SIG-M5 (cell line): ENCODE data around the gene ASIC2.

Experiments
- DNase-seq: peaks from one replicate; lab custom pipeline; 2025; lab: John Stamatoyannopoulos, UW

ASIC2 gene

DNA sequence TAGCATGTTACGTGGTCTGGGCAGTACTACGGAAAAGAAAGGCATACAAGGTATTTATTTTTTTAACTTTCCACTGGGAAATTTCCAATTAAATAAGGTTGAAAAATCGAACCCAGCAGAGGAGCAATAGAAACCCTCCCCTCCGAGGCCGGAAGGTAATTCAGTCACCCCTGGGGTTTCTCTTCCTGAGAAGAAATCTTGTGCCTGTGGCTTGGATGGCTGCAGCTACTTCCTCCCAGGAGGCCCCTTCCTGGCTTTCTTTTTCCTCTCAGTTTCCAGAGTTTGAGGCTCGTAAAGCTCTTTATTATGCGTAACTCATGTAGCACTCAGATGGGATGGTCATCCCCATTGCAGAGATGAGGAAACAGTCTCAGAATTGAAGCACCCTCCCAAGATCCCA lies 140.3 kb downstream of the ASIC2 start:
- no peak for DNase-seq

DNA sequence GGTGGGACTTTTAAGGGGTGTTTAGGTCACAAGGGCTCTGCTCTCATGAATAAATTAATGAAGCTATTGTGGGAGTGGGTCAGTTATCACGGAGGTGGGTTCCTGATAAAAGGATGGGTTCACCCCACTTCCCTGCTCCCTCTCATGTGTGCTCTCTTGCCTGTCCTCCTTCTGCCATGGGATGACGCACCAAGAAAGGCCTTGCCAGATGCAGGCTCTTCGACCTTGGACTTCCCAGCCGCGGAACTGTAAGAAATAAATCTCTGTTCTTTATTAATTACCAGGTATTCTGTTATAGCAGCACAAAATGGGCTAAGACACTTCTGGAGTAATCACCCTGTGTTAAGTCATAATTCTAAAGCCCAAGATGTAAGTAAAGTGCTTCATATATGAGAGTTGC lies 141.5 kb downstream of the ASIC2 start:
- no peak for DNase-seq

DNA sequence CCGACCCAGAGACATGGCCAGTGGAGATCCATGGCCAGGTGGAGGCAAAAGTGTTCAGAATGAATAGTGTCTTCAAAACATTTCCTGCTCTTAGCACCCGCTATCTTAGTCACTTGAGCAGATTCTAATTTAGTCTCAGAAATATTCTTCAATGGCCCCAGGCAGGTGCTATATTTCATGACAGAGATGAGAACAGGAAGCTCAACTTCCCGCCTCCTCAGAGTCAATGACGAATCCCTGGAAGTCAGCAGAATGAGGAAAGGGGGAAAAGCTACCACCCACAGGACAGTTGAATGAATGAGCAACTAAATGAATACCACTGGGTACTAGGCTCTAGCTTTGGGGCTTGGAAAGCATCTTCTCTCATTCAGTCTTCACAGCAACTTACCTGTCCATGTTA lies 147.2 kb downstream of the ASIC2 start:
- no peak for DNase-seq

DNA sequence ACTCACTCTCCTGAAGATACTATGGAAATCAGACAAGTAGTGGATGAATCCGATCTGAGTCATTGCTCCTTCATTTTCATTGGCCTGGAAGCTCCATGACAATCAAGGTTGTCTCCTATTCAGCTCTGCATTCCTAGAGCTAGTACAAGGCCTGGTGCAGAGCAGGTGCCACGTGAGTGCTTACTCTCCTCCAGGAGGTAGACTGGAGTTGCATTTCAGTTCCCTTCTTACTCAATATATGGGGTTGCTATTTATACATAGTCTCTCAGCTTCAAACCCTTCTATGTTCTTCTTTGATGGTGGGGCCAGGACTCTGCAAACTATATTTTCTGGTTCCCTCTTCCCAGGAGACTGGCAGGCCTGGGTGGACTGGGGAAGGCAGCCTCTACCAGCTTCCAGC lies 148.3 kb downstream of the ASIC2 start:
- no peak for DNase-seq

DNA sequence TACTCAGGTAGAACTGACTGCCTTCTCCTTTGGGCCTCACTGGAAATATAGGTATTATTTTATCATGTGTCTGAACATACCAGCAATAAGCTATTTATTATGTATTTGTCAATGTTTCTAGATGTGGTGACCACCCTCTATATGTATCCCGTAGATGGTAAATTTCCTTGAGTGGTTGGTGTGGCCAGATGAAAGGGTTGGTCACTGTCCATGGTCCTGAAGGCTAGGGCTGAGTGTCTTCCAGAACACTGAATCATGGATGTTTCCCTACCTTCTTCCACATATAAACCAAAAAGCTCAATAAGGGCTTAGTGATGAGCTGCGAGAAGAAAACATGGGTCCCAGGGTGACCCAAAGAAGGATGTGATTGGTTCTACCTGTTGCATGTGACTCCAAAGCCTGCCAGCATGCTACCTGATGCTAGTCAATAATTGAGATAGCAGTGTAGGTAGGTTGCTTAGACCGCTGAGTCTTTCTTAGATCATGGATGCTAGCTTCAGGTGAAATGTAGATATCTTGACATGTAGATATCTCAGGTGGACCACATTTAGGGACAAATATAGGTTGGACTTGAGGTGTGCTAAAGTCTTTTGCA lies 150.3 kb downstream of the ASIC2 start:
- no peak for DNase-seq

DNA sequence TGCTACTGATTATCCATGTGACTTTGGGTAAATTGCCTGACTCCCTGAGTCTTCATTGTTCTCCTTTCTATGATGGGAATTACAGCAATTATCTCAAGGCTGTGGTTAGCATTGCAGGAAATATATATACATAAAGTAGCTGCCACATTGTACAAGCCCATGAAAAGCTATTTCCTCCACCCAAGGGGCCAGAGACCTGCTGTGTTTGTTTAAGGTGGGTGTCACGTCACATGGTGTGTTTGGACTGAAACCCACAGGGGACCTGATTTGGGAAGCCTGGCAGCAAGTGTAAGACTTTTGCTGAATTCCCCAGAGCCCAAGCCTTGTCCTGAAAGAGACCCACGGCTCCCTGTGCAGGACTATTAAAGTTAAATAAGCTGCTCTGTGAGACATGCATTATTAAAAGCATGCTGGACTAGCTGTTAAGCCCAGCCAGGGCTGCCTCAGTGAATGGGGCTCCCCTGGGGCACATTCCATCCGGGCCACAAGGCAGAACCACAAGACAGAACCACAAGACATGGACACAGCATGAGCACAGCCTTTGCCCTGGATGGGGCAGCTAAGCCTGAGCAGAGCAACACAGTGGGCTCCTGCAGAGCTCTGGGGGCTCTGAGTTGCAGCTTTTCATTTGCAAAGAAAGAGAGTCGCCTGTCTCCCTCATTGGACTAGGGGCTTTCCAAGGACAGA lies 152.5 kb downstream of the ASIC2 start:
- DNase-seq: no peak

DNA sequence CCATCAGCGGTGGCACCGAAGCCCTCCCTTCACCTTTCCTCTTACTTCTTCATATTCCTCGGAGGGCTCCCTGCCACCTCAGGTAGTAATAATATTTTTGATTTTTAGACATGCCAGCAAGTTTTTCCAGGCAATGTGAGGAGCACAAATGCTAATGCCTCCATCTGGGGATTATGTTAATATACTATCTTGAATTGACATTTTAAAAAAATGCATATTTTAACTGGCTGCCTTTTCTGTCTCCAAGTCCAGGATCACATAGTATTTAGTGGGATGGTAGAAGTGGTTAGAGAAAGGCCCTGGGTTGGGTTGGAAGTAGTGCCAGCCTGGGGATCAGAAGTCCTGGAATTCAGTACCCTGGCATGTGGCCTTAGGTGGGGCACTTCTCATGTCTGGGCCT lies 154.5 kb downstream of the ASIC2 start:
- DNase-seq: no peak

DNA sequence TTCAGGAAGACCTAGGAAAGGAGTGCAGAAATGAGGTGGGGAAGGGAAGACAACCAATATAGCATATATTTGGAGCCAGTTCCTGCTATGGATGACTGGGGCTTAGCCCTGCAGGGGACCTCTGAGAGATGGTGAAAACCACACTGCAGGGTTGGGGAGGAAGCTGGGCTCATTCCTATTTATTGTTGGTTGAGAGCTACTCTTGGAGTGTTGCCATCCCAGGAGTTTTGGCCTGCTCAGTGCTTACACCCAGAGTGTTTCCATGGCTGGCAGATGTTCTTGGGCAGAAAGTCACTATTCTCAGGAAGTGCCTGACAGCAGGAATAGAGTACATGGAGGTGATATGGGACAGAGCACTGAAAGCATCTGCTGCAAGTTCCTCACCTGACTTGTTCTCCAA lies 155.7 kb downstream of the ASIC2 start:
- DNase-seq: no peak

DNA sequence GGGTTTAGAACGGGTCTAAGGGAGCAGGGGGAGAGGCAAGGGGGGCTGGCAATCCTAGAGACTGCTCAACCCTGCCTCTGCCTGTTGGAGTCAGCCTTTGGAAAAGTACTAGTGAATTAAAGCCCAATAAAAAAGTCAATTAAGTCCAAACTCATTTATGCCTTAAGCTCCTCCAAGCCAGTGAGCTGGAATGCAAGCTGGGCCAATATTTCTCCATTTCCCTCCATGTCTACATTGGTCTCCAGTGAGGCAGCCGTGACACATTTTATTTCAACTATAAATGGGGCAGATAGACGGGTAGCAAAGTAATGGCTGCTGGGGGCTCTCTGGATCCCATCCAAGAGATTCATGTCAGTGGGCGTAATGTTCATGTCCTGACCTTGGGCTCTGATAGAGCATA lies 157.4 kb downstream of the ASIC2 start:
- DNase-seq: no peak

DNA sequence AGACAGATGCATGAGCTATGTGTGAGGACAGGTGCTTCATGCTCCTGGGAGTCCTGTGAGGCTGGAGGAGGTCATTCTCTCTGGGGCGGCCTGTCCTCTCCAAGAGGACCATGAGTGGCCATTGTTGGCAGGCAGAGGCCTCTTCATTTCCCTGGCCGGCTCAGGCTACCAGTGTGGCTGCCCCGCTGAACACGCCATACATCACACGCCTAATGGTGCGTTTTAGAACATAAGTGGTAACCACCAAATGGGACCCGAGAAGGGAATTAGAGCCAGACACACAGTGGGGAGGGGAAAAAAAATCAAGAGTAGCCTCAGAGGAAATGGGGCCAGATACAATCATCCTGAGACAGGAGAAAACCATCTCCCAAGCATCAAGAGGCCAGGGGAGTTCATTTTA lies 161.5 kb downstream of the ASIC2 start:
- no peak for DNase-seq

DNA sequence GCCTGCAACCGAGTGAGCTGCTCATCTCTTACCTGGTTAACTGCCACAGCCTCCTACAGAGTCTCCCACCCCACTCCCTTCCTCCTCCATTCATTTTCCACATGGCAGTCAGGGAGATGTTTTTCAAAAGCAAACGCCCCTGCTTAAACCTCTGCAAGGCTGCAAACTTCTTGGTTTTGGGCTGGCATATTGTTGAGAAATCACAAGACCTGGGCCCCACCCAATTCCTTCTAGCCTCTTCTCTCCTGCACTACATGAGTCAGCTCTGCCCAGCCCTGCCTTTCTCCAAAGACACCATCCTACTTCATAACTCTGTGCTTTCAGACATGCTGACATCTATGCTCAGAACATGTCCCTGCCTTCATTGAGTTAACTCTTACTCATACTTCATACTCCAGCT lies 165.4 kb downstream of the ASIC2 start:
- DNase-seq: no peak

DNA sequence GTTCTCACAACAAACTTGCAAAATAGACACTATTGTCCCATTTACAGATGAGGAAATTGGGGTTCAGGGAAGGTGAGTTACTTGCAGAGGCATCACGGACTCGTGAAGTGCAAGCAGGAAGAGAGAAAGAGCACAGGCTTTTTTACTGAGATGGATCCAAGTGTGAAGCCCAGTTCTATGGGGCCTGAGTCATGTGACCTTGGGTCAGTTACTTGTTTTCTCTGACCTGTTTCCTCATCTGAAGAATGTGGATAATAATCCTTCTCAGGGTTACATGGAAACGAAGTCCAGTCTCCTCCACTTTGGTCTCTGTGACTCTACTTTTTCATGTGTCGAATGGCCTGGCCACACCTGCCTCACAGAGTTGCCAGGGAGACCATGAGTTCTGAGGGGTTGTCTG lies 167.0 kb downstream of the ASIC2 start:
- DNase-seq: no peak

DNA sequence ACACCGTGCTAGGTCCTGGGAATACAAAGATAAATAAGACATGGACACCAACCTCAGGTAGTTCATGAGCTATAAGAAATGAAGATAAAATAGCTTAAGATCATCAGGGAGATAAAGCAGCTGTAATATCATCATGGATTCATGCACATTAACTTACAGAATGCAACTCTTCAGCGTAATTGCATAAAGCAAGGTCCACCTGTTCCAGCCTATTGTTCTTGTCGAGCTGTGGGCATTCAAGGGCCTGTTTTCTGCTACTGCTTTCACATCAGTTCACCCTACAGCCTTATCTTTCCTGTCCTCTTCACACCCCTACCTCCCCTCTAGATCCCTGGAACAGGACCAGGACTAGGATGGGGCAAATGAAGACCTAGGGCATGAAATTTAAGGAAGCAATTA lies 167.5 kb downstream of the ASIC2 start:
- DNase-seq: no peak

DNA sequence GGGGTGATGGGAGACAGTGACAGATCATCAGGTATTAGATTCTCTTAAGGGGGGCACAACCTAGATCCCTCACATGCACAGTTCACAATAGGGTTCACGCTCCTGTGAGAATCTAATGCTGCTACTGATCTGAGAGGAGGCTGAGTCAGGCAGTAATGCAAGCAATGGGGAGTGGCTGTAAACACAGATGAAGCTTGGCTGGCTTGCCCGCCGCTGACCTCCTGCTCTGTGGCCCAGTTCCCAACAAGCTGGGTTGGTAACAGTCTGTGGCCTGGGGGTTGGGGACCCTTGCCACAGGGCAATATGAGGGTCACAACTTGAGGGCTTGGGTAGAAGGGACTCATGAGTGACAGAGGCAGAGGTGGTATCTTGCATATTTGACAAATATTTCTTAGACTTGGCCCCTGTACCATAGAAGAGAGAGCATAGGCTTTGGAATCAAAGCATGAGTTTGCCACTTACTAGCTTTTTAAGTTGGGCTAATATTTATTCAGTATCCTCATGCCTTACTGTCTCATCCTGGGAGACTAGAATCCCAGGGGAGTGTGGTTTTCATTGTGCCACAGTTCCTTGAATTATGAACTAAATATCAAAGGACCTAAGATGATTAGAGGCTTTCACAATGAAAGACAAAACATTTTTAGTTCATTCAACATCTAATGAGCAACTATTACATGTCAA lies 168.1 kb downstream of the ASIC2 start:
- no peak for DNase-seq

DNA sequence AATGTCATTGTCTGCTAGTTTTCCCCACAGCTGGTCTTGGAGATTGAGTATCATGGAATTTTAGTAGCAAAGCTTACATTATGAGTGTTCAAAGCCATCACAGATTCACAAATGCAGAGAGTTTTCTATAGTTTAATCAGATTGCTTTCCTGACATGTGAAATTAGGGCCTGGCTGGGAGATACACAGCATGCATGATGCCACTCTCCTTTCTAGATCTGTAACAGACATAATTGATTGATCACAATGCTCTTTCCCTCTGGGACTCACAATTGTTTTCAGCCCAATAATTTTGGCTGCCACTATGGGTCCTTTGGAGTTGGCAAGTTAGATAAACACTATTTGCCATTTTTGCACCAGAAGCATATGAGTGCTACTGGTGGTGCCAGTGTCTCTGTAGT lies 168.9 kb downstream of the ASIC2 start:
- DNase-seq: no peak

DNA sequence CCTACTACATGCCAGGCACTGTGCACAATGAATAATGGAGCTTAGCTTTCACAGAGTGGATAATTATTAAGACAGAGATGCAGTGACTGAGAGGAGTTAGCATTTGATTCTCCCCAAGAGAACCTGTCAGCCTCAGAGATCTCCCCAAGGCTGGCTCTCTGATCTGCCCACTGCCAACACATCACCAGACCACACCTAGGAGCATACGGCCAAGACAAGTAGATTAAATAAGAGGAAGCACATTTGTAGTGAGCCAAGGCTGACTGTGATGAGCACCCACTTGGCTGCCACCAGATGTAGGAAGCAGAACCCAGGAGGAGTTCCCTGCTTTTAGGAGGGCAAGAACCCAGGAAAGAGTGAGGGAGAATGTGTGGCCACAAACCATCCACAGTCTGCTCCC lies 171.3 kb downstream of the ASIC2 start:
- DNase-seq: no peak

DNA sequence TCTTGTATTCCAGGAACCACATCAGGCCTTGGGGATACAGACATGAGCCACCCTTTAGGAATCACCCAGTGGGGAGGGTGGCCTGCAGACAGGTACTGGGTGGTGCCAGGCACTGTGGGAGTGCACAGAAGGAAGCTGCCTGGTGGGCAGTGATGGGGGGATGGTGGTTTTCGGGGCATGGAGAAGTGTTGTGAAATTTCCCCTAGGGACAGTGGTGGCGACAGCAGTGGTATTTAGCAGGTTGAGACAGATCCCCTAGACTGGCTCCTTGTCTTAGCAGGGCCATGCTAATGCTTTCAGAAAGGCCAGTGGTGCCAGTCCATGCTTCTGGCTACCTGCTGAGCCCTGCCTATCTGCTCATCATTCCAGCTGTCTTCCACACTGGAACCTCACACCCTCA lies 171.8 kb downstream of the ASIC2 start:
- no peak for DNase-seq

DNA sequence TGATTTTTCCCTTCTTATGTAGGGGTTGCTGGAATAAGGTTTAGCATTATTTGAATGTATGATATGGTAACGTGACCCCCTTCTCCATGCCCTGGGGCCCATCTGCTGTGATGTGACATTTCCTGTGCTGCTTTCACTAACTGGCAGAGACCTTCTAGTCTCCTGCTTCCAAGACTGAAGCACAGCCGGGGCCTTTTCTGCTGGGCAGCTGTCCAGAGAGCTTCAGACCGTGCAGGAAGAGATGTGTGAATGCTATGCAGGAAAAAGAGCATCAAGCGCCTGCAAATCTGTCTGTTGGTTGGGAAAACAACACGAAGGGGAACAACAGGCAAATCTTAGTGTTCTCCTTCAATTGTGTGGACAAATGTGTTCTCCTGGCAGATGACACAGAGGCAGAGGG lies 173.0 kb downstream of the ASIC2 start:
- no peak for DNase-seq

DNA sequence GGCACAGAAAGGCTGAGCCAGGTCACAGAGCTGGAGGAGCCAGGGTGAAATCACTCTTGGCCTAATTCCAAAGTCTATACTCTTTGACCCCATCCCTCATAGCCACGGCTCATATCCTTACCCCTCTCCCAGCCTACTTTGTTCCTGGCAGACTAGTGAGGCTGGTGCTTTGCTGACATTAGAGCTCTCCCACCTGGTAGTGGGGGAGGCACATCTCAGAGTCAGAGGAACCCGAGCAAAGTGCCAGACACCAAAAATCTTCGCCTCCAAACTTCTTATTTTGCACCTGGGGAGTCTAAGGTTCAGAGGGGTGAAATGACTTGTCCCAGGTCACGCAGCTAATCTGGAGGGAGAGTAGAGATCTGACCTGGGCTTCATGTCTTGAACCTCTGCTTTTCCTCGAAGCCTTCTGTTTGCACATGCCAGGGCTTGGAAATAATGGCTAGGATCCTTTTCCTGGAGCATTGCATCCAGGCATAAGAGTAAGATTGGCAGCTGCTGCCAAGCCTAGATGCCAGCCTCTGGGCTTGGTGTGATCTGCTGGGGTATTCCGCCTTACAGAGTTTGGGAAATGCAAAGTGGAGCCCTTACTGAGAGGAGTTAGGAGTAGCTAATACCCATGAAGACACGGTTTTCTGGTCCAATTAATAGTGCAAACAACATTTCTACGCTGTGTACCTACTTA lies 174.6 kb downstream of the ASIC2 start:
- DNase-seq: no peak

DNA sequence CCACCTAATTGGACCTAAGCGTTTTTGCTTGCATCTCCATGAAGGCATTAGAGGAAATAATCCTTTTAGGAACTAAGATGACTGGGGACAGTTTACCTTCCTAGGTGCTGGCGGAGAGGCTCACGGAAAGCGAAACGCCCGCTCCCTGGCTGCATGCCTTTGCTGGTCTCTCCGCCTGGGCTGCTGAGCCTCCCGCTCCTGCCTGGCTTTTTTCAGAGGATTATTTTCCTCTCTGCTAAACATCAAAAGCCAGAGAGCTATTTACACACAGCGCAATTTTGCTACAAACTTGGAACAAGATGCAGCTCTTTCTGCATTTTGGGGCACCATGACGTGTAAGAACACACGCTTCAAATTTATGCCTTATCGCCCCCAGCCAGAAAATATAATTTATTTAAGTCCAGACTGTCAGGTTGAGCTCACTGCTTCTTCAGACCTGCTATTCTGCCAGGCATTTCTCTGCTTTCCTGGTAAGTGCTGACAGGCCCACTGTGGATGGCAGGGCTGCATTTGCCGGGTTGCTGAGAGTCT lies 177.0 kb downstream of the ASIC2 start:
- no peak for DNase-seq

DNA sequence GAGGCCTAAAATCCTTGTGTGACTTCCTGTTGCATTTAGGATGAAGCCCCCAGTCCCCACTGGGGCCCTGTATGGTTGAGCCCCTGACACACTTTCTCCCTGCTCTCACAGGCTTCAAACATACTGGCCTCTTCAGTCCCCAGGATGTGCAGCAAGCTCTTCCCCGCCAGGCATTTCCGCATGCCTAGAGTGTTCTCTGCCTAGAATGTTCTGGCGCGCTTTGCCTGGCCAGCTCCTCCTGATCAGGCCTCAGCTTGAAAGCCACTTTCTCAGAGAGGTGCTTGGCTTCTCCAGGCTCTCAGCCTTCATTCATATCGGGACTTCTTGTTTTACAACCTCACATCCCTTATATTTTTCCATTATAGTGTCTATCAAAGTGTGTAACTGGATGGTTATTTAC lies 177.7 kb downstream of the ASIC2 start:
- DNase-seq: no peak

DNA sequence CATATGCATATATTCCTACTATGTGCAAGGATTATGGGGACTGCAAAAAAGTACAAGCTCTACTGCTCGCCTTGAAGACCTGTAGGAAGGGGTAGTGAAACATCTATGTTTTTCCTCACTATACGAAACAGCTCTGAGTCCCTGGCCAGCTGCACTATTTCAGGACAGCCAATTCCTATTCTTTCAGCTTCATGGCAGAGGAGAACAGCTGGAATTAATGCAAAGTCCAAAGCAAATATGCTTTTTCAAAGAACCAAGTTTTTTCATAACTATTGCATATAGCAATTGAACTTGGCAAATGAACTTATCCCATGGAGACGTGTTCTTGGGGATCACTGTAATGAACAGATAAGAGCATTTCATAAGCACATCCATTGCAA lies 179.1 kb downstream of the ASIC2 start:
- DNase-seq: no peak
